Transverse colon (tissue), 4 donors: ENCODE data around the gene GLP1R.

Source experiments
- CTCF ChIP-seq, 5 experiments: fragments of 200-600 bp in 3 of 5; fragments of 450-650 bp in 2 of 5; sonication (generic) in 3 of 5; IDR thresholded peaks; 1 replicate in 2 of 5; 2 replicates in 3 of 5; pipeline ENCODE4 v1.5.1; 2016 to 2017; ENCODE audit warnings: antibody characterized with exemption in 5 of 5, inconsistent platforms in 3 of 5, mild to moderate bottlenecking in 2 of 5, moderate library complexity in 1 of 5
- POLR2AphosphoS5 ChIP-seq, 3 donors: sonication (generic); formaldehyde crosslinking; IDR thresholded peaks; one replicate each; pipeline ENCODE4 v1.6.1; 2016; ENCODE audit warnings: antibody characterized with exemption in 3 of 3

GRCh38 chr6:39074486-39074885 is 25.9 kb downstream of the GLP1R start:
- TF ChIP-seq CTCF (IDR thresholded peaks at IDR 0.05): no peak
- TF ChIP-seq POLR2AphosphoS5 (IDR thresholded peaks at IDR 0.05): no peak
